ENCODE data around the gene TRPV4. TPM values are rescaled to one million over a fixed set of nuclear protein-coding genes. Genes with fewer than 3 reads are reported as not detected.
A peak's percentile ranks its signal among the peaks of the same experiment; 100 is the strongest.

The TRPV4 gene
- polyA plus RNA-seq, 1 of the 3 experiments (the other 2 are of a cell fraction): 5.2 TPM

GRCh38 chr12:109871668-109872314, 38.6 kb upstream of the TRPV4 start:
- Histone ChIP-seq H4K20me1 (ENCODE audit: insufficient read depth) (no peaks in the 10 kb centered on the region; the same call in 1 of the 2 replicates), H3K9me3 (no peaks in the 10 kb centered on the region), H3K4me3 (ENCODE audit: low read depth in 2 of 2, low read length in 1 of 2) (no peak overlapping the region), H3K79me2 (ENCODE audit: insufficient read depth) (peaks cover 58% of the 10 kb centered on the region), H3K9me2 (no peaks in the 10 kb centered on the region), H3K9ac (no peak overlapping the region), H3K36me3 (replicated peaks in 1 of 2; ENCODE audit: control insufficient read depth in 1 of 2, insufficient read depth in 2 of 2, low read length in 1 of 2) (no peaks in the 10 kb centered on the region), H3K4me2 (no peak overlapping the region), H3K27ac (ENCODE audit: low read depth in 2 of 2, low read length in 1 of 2) (no peak overlapping the region), H2AFZ (ENCODE audit: low read depth) (no peak overlapping the region), H3K27me3 (ENCODE audit: insufficient read depth) (no peaks in the 10 kb centered on the region), H3F3A (replicated peaks; ENCODE audit: insufficient read depth) (peaks cover 12% of the 10 kb centered on the region), H3K4me1 (ENCODE audit: control insufficient read depth in 1 of 2, insufficient read depth in 2 of 2, low read depth in 1 of 2, low read length in 1 of 2) (peaks cover 11 to 17% of the 10 kb centered on the region in 2 experiments; a peak in 2 of 4 replicates)
- 86% methylated on average over 7 of the region's 7 CpGs for WGBS (ENCODE audit: low lambda C conversion rate)
- peak; percentile 27 for DNase-seq
- ChIA-PET POLR2A (no interaction called here), CTCF (interaction anchor here (0.9 to 13.1 kb wide), 4 partner anchors 9 to 66 kb away, joined by 3 to 91 read pairs (median 6); no protein-coding TSS in a partner anchor)
- TF ChIP-seq NFIC (IDR thresholded peaks at IDR 0.05; ENCODE audit: borderline replicate concordance) (no peak), MXI1 (IDR thresholded peaks at IDR 0.05; ENCODE audit: low read depth, low read length) (no peak), RAD21 (IDR thresholded peaks at IDR 0.05; ENCODE audit: low read length) (no peak), MEF2A (IDR thresholded peaks at IDR 0.05; ENCODE audit: borderline replicate concordance, low read depth) (no peak), SIN3A (IDR thresholded peaks at IDR 0.05; ENCODE audit: borderline replicate concordance, low read depth, low read length) (no peak), PBX3 (IDR thresholded peaks at IDR 0.05) (no peak), GATA2 (CRISPR knock-in tag; IDR thresholded peaks at IDR 0.05) (no peak), FOXM1 (IDR thresholded peaks at IDR 0.05; ENCODE audit: low read depth) (no peak), JUND (IDR thresholded peaks at IDR 0.05) (no peak), RXRA (IDR thresholded peaks at IDR 0.05; ENCODE audit: borderline replicate concordance, low read depth) (no peak), YY1 (IDR thresholded peaks at IDR 0.05; ENCODE audit: low read depth) (no peak), POLR2AphosphoS5 (IDR thresholded peaks at IDR 0.05; ENCODE audit: low read depth, low read length) (no peak)

GRCh38 chr12:109870648-109871047, 37.5 kb upstream of the TRPV4 start:
- peaks cover 58% of the 10 kb centered on the region for H3K79me2 ChIP-seq (ENCODE audit: insufficient read depth)
- no peak overlapping the region for H2AFZ ChIP-seq (ENCODE audit: low read depth)
- whole genome bisulfite sequencing (ENCODE audit: low lambda C conversion rate): 70% methylated on average over 2 of the region's 2 CpGs
- no peaks in the 10 kb centered on the region; the same call in 1 of the 2 replicates for H4K20me1 ChIP-seq (ENCODE audit: insufficient read depth)
- H3K4me3 ChIP-seq (ENCODE audit: low read depth in 2 of 2, low read length in 1 of 2): no peak overlapping the region
- peaks cover 12% of the 10 kb centered on the region for H3F3A ChIP-seq (replicated peaks; ENCODE audit: insufficient read depth)
- no peaks in the 10 kb centered on the region for H3K9me2 ChIP-seq
- no peak for TF ChIP-seq CTCF (IDR thresholded peaks at IDR 0.05)
- no peak for TF ChIP-seq RAD21 (IDR thresholded peaks at IDR 0.05; ENCODE audit: low read length)
- no peak for TF ChIP-seq YY1 (IDR thresholded peaks at IDR 0.05; ENCODE audit: low read depth)
- TF ChIP-seq RFX5 (IDR thresholded peaks at IDR 0.05; ENCODE audit: low read length): no peak
- peak; percentile 22; the same call in 1 of the 2 replicates for TF ChIP-seq FOSL2 (IDR thresholded peaks at IDR 0.05; ENCODE audit: borderline replicate concordance, low read depth)
- H3K27ac ChIP-seq (ENCODE audit: low read depth in 2 of 2, low read length in 1 of 2): peak overlapping the region in 1 of 2 experiments; percentile 32; a peak in 2 of 4 replicates
- DNase-seq: no peak
- H3K36me3 ChIP-seq (replicated peaks in 1 of 2; ENCODE audit: control insufficient read depth in 1 of 2, insufficient read depth in 2 of 2, low read length in 1 of 2): no peaks in the 10 kb centered on the region
- no peaks in the 10 kb centered on the region for H3K9me3 ChIP-seq
- no peak overlapping the region for H3K4me2 ChIP-seq
- H3K9ac ChIP-seq: no peak overlapping the region
- H3K27me3 ChIP-seq (ENCODE audit: insufficient read depth): no peaks in the 10 kb centered on the region
- ChIA-PET CTCF (interaction anchor here (1.0 to 13.1 kb wide), 2 partner anchors 16 to 25 kb away, joined by 3 to 91 read pairs; no protein-coding TSS in a partner anchor), POLR2A (interaction anchor here (0.6 kb wide), 1 partner anchor 52 kb away, joined by 3 read pairs; no protein-coding TSS in a partner anchor)
- peaks cover 10 to 17% of the 10 kb centered on the region in 2 experiments; a peak in 2 of 4 replicates for H3K4me1 ChIP-seq (ENCODE audit: control insufficient read depth in 1 of 2, insufficient read depth in 2 of 2, low read depth in 1 of 2, low read length in 1 of 2)
